A549 (cell line): Measurements from ENCODE around the gene CPED1. TPM values are rescaled to one million over a fixed set of nuclear protein-coding genes. Genes with fewer than 3 reads are reported as not detected.
A peak's percentile ranks its signal among the peaks of the same experiment; 100 is the strongest.

Source experiments
- ATAC-seq, 2 experiments: fragments of 200-7000 bp in 1 of 2; fragments of >200 bp in 1 of 2; cut with Nextera tagmentation in 1 of 2; cut with Tn5 transposase in 1 of 2; 3 replicates each; pipeline versions ENCODE4 v1.8.0 to v1.9.1; 2018 to 2020; ENCODE audit warnings: mild to moderate bottlenecking in 1 of 2, moderate library complexity in 1 of 2
- CTCF ChIA-PET: fragments of 300-600 bp; sonication (Branson Sonifier 250); formaldehyde crosslinking; extraction: SDS; loops from one replicate; lab custom pipeline; 2021; ENCODE audit warnings: antibody characterized with exemption, inconsistent platforms; lab: Yijun Ruan, JAX
- POLR2A ChIA-PET: fragments of 350-600 bp; formaldehyde crosslinking; extraction: SDS; loops from one replicate; lab custom pipeline; 2021; ENCODE audit warnings: antibody characterized with exemption, inconsistent platforms; lab: Yijun Ruan, JAX
- DNase-seq, 2 experiments: peaks; one replicate each; pipeline versions ENCODE4 v3.0.0 to v3.0.0-alpha.2; 2011 to 2016; ENCODE audit warnings: low read depth in 1 of 2, low spot score in 1 of 2
- FAIRE-seq: peaks from 2 replicates; lab custom pipeline; 2011; peaks lifted over from hg19 to GRCh38; lab: Jason Lieb, UNC
- H3K27ac ChIP-seq, 2 experiments: fragments of >200 bp; sonication (Bioruptor Twin); formaldehyde crosslinking; 3 replicates each; pipeline ENCODE4 v1.5.1; 2016 to 2017
- H3K4me1 ChIP-seq: fragments of >200 bp; sonication (Bioruptor Twin); formaldehyde crosslinking; 3 replicates; pipeline ENCODE4 v1.6.1; 2016
- H3K4me2 ChIP-seq: fragments of >200 bp; sonication (Bioruptor Twin); formaldehyde crosslinking; 3 replicates; pipeline ENCODE4 v1.6.1; 2016
- H3K4me3 ChIP-seq: fragments of >200 bp; sonication (Bioruptor Twin); formaldehyde crosslinking; 3 replicates; pipeline ENCODE4 v1.5.1; 2016
- H3K9me3 ChIP-seq: fragments of >200 bp; sonication (Bioruptor Twin); formaldehyde crosslinking; 3 replicates; pipeline ENCODE4 v1.6.1; 2016
- BHLHE40 ChIP-seq: IDR thresholded peaks from 2 replicates; pipeline ENCODE4 v1.6.1; 2012; ENCODE audit warnings: low read depth, low read length, inconsistent platforms
- CHD2 ChIP-seq: fragments of 150-350 bp; IDR thresholded peaks from 2 replicates; pipeline ENCODE4 v1.6.1; 2014; ENCODE audit warnings: low read length; ENCODE audit not compliant: partially characterized antibody
- CHD4 ChIP-seq: fragments of 200-600 bp; sonication (generic); IDR thresholded peaks from 2 replicates; pipeline ENCODE4 v1.6.1; 2016; ENCODE audit warnings: antibody characterized with exemption, mild to moderate bottlenecking, borderline replicate concordance
- CTCF ChIP-seq: fragments of >200 bp; sonication (Bioruptor Twin); formaldehyde crosslinking; IDR thresholded peaks from 3 replicates; pipeline ENCODE4 v1.5.1; 2016
- EHF ChIP-seq: fragments of 250-450 bp; sonication (Bioruptor Pico); IDR thresholded peaks from 2 replicates; pipeline ENCODE4 v1.5.0; 2020; ENCODE audit warnings: mild to moderate bottlenecking
- EHMT2 ChIP-seq: fragments of 200-600 bp; sonication (generic); IDR thresholded peaks from 2 replicates; pipeline ENCODE4 v1.6.1; 2016; ENCODE audit warnings: antibody characterized with exemption, low read depth, mild to moderate bottlenecking, moderate library complexity
- EP300 ChIP-seq, 2 experiments: fragments of >200 bp; sonication (Bioruptor Twin); formaldehyde crosslinking; IDR thresholded peaks; 2 replicates in 1 of 2; 3 replicates in 1 of 2; pipeline ENCODE4 v1.6.1; 2016 to 2017
- FOSB ChIP-seq: fragments of 250-450 bp; sonication (Bioruptor Pico); IDR thresholded peaks from 2 replicates; pipeline ENCODE4 v1.5.0; 2020; ENCODE audit warnings: mild to moderate bottlenecking, moderate library complexity
- FOXS1 ChIP-seq: fragments of 250-450 bp; sonication (Bioruptor Pico); IDR thresholded peaks from 2 replicates; pipeline ENCODE4 v1.5.0; 2020; ENCODE audit warnings: mild to moderate bottlenecking, moderate library complexity
- HES2 ChIP-seq: fragments of >200 bp; sonication (Bioruptor Twin); formaldehyde crosslinking; IDR thresholded peaks from 2 replicates; pipeline ENCODE4 v1.6.1; 2016
- HEYL ChIP-seq: fragments of 250-450 bp; sonication (Bioruptor Pico); IDR thresholded peaks from 2 replicates; pipeline ENCODE4 v1.8.0; 2021; ENCODE audit warnings: mild to moderate bottlenecking, moderate library complexity
- HOXA7 ChIP-seq: fragments of 250-450 bp; sonication (Bioruptor Pico); IDR thresholded peaks from 2 replicates; pipeline ENCODE4 v1.5.0; 2020; ENCODE audit warnings: mild to moderate bottlenecking, moderate library complexity
- KDM1A ChIP-seq: fragments of 200-600 bp; sonication (generic); IDR thresholded peaks from 2 replicates; pipeline ENCODE4 v1.6.1; 2016; ENCODE audit warnings: low read depth, mild to moderate bottlenecking
- MYC ChIP-seq: IDR thresholded peaks from 2 replicates; pipeline ENCODE4 v1.6.1; 2012; ENCODE audit warnings: mild to moderate bottlenecking, inconsistent platforms, low read length, improper control_type of control experiment, borderline replicate concordance
- NFE2L2 ChIP-seq: fragments of 150-350 bp; conservative IDR thresholded peaks from 2 replicates; pipeline ENCODE4 v1.6.1; 2014; ENCODE audit warnings: low read length
- PBX3 ChIP-seq: IDR thresholded peaks from 2 replicates; pipeline ENCODE4 v1.6.1; 2012
- POLR2AphosphoS2 ChIP-seq: conservative IDR thresholded peaks from 2 replicates; pipeline ENCODE4 v1.6.1; 2012; ENCODE audit warnings: low read length, improper control_type of control experiment, inconsistent platforms
- RAD21 ChIP-seq, 2 experiments: fragments of >200 bp in 1 of 2; sonication (Bioruptor Twin) in 1 of 2; formaldehyde crosslinking in 1 of 2; IDR thresholded peaks in 1 of 2; conservative IDR thresholded peaks in 1 of 2; 2 replicates in 1 of 2; 3 replicates in 1 of 2; pipeline ENCODE4 v1.6.1; 2012 to 2018; ENCODE audit warnings: inconsistent platforms in 1 of 2
- RARB ChIP-seq: fragments of 250-450 bp; sonication (Bioruptor Pico); IDR thresholded peaks from 2 replicates; pipeline ENCODE4 v1.8.0; 2021; ENCODE audit warnings: mild to moderate bottlenecking, moderate library complexity
- RCOR1 ChIP-seq: fragments of 150-350 bp; IDR thresholded peaks from 2 replicates; pipeline ENCODE4 v1.6.1; 2014; ENCODE audit warnings: antibody characterized with exemption, low read length, low read depth
- RFX5 ChIP-seq: fragments of 450-650 bp; IDR thresholded peaks from 2 replicates; pipeline ENCODE4 v1.7.1; 2014; ENCODE audit warnings: antibody characterized with exemption, mild to moderate bottlenecking, moderate library complexity
- RNF2 ChIP-seq: fragments of 200-600 bp; sonication (generic); IDR thresholded peaks from 2 replicates; pipeline ENCODE4 v1.6.1; 2016; ENCODE audit warnings: low read depth, mild to moderate bottlenecking, antibody characterized with exemption, moderate library complexity, borderline replicate concordance
- SMC3 ChIP-seq: fragments of >200 bp; sonication (Bioruptor Twin); formaldehyde crosslinking; IDR thresholded peaks from 3 replicates; pipeline ENCODE4 v1.6.1; 2018; ENCODE audit warnings: inconsistent platforms
- SREBF2 ChIP-seq: fragments of 450-650 bp; IDR thresholded peaks from 2 replicates; pipeline ENCODE4 v1.6.1; 2014; ENCODE audit warnings: mild to moderate bottlenecking, moderate library complexity
- ZFP36 ChIP-seq: fragments of 450-650 bp; IDR thresholded peaks from 2 replicates; pipeline ENCODE4 v1.6.1; 2014; ENCODE audit warnings: borderline replicate concordance; ENCODE audit not compliant: partially characterized antibody
- ZNF302 ChIP-seq: fragments of 250-450 bp; sonication (Bioruptor Pico); IDR thresholded peaks from 2 replicates; pipeline ENCODE4 v1.9.0; 2021; ENCODE audit warnings: inconsistent platforms, mild to moderate bottlenecking, moderate library complexity
- ZSCAN20 ChIP-seq: fragments of 250-450 bp; sonication (Bioruptor Pico); IDR thresholded peaks from 2 replicates; pipeline ENCODE4 v1.8.0; 2022; ENCODE audit warnings: mild to moderate bottlenecking, moderate library complexity
- WGBS: methylation state at CpG from one replicate; pipeline ENCODE4 v1.1.6; 2017; ENCODE audit errors: missing lambda C conversion rate; 5-methylcytosine and 5-hydroxymethylcytosine counted together
- polyA plus RNA-seq, 4 experiments: library from polyadenylated mRNA; depleted of rRNA in 3 of 4; stranded (reverse); fragments of >200 nt; fragmentation: RNase III in 1 of 4; extraction: RNeasy Plus Mini Kit Qiagen cat#74134 plus additional on column Dnase treatment in 1 of 4; gene quantifications; 2 replicates in 3 of 4; 3 replicates in 1 of 4; pipeline ENCODE4 v1.2.3, GENCODE V29; 2011 to 2017
- TF ChIP-seq, protein P1 (sequence below): fragments of 450-650 bp; IDR thresholded peaks from 2 replicates; pipeline ENCODE4 v1.6.1; 2014; ENCODE audit warnings: antibody characterized with exemption

CPED1 gene
- polyA plus RNA-seq, 2 of the 4 experiments (the other 2 are of a cell fraction): 0.03 TPM; not detected in 1

- FAIRE-seq (no peak), ATAC-seq (no peak), DNase-seq (no peak)
- ChIA-PET CTCF (no interaction called here), POLR2A (no interaction called here)
- WGBS: 22% methylated on average over 9 of the region's 9 CpGs
- Histone ChIP-seq H3K27ac (no peak overlapping the region), H3K4me3 (no peak overlapping the region), H3K9me3 (no peaks in the 10 kb centered on the region), H3K4me1 (no peaks in the 10 kb centered on the region), H3K4me2 (no peak overlapping the region)
- no peak for TF ChIP-seq RNF2
- TF ChIP-seq CHD2: no peak
- TF ChIP-seq CTCF: no peak
- TF ChIP-seq NFE2L2: no peak
- no peak for TF ChIP-seq EP300 (IDR thresholded peaks at IDR 0.05)
- TF ChIP-seq EHMT2: no peak
- no peak for TF ChIP-seq ZSCAN20
- TF ChIP-seq HEYL (CRISPR knock-in tag): no peak
- TF ChIP-seq RARB (CRISPR knock-in tag): no peak
- no peak for TF ChIP-seq RAD21 (conservative IDR thresholded peaks at IDR 0.05 in 1 of 2, IDR thresholded peaks at IDR 0.05 in 1 of 2)
- no peak for TF ChIP-seq HOXA7 (CRISPR knock-in tag)
- TF ChIP-seq ZNF302: no peak
- TF ChIP-seq KDM1A: no peak
- no peak for TF ChIP-seq SREBF2
- TF ChIP-seq RCOR1: no peak
- no peak for TF ChIP-seq PBX3
Observed at GRCh38 chr7:121301446-121302213, 313.1 kb downstream of the CPED1 start.

DNA sequence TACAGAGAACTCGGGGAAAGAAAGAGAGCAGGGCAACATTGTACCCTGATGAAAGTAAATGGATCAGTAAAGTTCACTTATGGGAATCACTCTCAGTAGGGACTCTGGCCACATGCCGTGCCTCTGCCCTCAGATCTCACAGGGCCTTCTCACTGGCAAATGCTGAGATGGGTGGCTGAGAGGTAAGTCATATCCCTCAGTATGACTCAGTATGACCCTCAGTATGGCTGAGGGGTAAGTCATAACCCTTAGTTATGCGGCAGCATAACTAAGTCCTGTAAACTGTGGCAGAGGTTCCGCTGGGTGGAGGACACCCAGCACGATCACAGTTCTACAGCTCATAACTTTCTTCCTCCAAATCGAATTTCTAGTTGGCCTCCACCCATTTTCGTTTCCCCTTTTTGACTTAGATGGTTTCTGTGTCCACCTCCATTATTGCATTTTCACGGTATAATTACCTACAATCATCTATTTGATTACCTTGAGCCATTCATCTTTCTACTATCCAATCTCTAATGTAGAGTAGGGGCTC, 313.8 kb downstream of the CPED1 start:
- no peak overlapping the region for H3K4me3 ChIP-seq
- CTCF ChIA-PET: no interaction called here
- ATAC-seq: peak in 1 of 2 experiments; percentile 43; a peak in 1 of 6 replicates
- 17% methylated on average over 8 of the region's 8 CpGs for WGBS
- TF ChIP-seq POLR2AphosphoS2 (no peak), HES2 (no peak)
- TF ChIP-seq, all 56 proteins: peak for 0
- H3K9me3 ChIP-seq: no peaks in the 10 kb centered on the region
- no peak overlapping the region for H3K27ac ChIP-seq
- FAIRE-seq (no peak), DNase-seq (no peak)
- H3K4me1 ChIP-seq: no peaks in the 10 kb centered on the region
- POLR2A ChIA-PET: no interaction called here
- H3K4me2 ChIP-seq: no peak overlapping the region

DNA sequence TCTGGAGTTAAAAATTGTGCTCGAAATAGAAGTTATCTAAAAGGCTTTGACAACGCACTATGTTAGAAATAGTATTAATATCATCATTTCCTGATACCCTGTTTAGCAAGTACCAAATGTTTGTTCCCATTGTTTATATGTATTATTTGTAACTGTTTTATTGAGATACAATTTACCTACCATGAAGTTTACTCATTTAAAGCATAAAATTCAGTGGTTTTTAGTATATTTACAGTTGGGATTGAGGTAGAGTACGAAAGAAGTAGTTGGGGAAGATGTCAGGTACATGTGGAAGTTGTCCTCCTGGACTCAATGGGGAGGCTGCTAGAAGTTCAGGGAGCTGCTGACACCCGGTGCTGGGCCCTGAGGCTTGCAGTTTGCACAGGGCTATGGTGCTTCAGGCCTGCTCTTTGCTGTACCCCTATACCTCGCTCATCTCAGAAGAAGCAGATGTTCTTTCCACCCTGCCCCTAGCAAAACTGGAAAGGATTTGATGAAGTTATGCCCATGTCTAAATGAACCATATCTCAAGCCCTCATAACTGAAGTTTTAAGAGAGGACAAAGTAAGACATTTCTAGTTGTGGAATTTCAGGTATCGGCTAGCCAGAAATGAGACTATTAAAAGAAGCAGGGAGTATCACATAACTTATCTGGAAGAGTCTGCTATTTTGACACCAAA, 315.1 kb downstream of the CPED1 start:
- ChIA-PET CTCF (no interaction called here), POLR2A (no interaction called here)
- ATAC-seq (no peak), DNase-seq (no peak), FAIRE-seq (no peak)
- Histone ChIP-seq H3K9me3 (no peaks in the 10 kb centered on the region), H3K4me1 (no peaks in the 10 kb centered on the region), H3K27ac (no peak overlapping the region), H3K4me2 (no peak overlapping the region), H3K4me3 (no peak overlapping the region)
- TF ChIP-seq ZFP36 (no peak), CHD4 (no peak), ZNF302 (no peak), POLR2AphosphoS2 (no peak), RFX5 (no peak), FOSB (no peak), BHLHE40 (no peak), HES2 (no peak), MYC (no peak), EHF (CRISPR knock-in tag) (no peak), RNF2 (no peak), SMC3 (no peak), RAD21 (conservative IDR thresholded peaks at IDR 0.05 in 1 of 2, IDR thresholded peaks at IDR 0.05 in 1 of 2) (no peak), FOXS1 (CRISPR knock-in tag) (no peak)
- TF ChIP-seq, protein P1, sequence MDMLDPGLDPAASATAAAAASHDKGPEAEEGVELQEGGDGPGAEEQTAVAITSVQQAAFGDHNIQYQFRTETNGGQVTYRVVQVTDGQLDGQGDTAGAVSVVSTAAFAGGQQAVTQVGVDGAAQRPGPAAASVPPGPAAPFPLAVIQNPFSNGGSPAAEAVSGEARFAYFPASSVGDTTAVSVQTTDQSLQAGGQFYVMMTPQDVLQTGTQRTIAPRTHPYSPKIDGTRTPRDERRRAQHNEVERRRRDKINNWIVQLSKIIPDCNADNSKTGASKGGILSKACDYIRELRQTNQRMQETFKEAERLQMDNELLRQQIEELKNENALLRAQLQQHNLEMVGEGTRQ: no peak
- 36% methylated on average over 6 of the region's 6 CpGs for WGBS
